HG02970 (cell line): ENCODE measurements around the gene BIRC6.

Experiments used
- ATAC-seq: cut with Tn5 transposase; IDR thresholded peaks from one replicate; pipeline ENCODE4 v1.9.1; 2021; ENCODE audit warnings: mild to moderate bottlenecking, moderate library complexity, moderate number of reproducible peaks; ENCODE audit not compliant: unreplicated experiment, low FRiP score

The BIRC6 gene

DNA sequence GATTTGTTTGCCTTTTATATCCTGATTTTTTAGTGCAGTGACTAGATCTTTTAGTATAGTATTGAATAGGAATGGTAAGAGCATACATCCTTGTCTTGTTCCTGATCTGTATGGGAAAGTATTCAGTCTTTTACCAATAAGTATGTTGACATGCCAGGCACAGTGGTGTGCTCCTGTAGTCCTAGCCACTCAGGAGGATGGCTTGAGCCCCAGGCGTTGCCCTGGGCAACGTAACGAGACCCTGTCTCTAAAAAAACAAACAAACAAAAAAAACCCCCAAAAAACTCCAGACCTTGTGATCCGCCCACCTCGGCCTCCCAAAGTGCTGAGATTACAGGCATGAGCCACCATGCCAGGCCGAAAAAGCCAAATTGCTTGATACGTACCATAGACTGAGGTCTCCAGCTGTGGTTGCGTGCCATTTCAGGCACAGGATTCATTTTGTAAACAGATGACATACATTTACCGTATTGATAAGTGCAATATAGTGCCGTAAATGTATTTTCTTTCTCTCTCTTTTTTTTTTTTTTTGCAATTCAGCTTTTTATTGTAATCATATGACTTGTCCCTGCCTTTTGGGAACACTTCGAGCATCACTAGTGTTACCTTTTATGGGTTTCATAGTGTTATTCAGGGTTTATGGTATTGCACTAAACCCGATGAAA lies 18.5 kb downstream of the BIRC6 start:
- ATAC-seq = no peak

- ATAC-seq = no peak
These were observed 19.9 kb downstream of the BIRC6 start for GRCh38 chr2:32376756-32377155.

DNA sequence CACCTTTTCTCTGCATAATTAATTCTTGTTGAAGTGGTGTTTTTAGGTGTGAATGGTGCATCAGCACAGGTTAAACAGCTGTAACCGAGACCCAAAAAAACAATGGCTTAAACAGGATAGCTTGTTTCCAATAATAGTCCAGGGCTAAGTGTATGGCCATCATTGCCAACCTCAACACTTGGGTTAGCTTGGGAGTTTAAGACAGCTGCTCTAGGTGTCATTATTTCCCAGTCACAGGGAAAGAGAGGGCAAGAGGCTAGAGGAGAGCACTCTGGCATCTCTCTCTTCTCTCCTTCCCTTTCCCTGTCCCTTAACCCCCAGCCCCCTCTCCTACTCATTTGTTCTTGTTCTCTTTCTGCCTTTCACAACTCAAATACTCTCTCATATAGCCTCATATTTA lies 21.1 kb downstream of the BIRC6 start:
- no peak for ATAC-seq

GRCh38 chr2:32379352-32379751 lies 22.5 kb downstream of the BIRC6 start:
- no peak for ATAC-seq

DNA sequence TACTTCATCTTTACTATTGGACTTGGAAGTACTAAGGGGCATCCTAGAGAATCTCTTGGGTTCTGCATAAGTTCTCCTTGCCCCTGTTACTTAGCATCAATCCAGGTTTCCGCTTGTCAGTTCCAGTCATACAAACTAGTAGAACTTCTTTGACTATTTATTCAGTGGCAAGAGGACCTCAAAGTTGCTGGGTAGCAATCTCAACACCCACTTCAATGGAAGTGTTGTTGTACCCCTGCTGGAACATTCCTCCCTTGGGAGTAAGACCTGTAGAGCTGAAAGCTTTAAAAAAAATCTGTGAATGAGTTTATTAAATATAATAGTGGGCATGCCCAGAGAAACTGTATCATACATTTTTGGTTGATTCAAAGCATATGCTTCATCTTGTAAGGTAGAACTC lies 27.0 kb downstream of the BIRC6 start:
- ATAC-seq = no peak

GRCh38 chr2:32384529-32384928 lies 27.7 kb downstream of the BIRC6 start:
- no peak for ATAC-seq

GRCh38 chr2:32386739-32387138 lies 29.9 kb downstream of the BIRC6 start:
- ATAC-seq = no peak

GRCh38 chr2:32399221-32399620 lies 42.4 kb downstream of the BIRC6 start:
- no peak for ATAC-seq

DNA sequence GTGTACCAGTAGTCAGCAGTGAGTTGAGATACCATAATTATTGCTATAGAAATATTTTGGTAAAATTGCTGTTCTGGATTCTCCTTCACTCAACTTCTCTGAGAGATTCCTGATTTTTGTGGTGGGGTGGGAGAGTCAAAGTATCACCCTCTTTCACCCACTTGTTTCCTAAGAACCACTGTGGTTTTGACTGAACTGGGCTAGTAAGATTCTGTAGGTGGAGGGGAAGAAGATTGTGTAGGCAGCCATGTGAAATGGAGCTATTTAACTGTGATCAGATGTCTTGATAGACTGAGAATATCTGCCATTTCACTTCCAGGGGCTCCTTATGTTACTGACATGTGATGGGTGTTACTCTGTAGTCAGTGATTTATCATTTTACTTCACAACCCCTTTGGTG lies 45.3 kb downstream of the BIRC6 start:
- no peak for ATAC-seq

- ATAC-seq = no peak
These were observed 47.0 kb downstream of the BIRC6 start for GRCh38 chr2:32403782-32404181.

DNA sequence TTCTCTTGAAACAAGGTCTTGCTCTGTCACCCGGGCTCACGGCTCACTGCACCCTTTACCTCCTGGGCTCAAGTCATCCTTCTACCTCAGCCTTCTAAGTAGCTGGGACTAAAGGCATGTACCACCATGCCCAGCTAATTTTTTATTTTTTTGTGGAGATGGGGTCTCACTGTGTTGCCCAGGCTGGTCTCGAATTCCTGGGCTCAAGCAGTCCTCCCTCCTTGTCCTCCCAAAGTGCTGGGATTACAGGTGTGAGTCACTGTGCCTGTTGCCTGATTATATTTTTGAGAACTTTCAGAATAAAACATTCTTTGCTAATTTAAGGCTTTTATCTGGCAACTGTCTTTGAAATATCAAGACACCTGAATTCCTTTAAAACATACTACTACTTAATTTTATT lies 47.9 kb downstream of the BIRC6 start:
- ATAC-seq = no peak

DNA sequence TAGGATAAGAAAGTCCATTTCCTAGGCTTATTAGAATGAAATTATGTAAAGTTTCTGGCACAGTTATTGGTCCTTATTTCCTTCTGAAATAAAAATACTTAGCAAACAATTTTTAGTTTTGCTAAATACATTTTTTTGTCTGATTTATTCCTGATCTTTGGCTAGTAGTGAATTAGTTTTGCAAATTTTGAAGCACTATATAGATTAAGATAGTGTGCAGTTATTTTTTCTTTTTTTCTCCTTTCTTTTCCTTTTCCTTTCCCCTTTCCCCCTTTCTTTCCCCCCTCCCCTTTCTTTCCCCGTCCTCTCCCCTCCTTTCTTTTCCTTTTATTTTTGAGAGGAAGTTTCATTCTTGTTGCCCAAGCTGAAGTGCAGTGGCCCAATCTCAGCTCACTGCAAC lies 59.7 kb downstream of the BIRC6 start:
- no peak for ATAC-seq

DNA sequence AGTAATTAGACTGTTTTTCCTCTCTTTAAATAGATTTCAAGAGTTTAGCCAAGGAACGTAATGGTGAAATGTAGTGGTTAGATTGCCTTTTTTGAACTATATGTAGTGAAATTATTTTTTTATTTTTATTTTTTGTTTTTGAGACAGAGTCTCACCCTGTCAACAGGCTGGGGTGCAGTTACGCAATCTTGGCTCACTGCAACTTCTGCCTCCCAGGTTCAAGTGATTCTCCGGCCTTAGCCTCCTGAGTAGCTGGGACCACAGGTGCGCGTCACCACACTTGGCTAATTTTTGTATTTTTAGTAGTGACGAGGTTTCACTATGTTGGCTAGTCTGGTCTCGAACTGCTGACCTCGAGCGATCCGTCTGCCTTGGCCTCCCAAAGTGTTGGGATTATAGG lies 60.8 kb downstream of the BIRC6 start:
- no peak for ATAC-seq

GRCh38 chr2:32418778-32419177 lies 62.0 kb downstream of the BIRC6 start:
- ATAC-seq = no peak

GRCh38 chr2:32422133-32422532 lies 65.3 kb downstream of the BIRC6 start:
- no peak for ATAC-seq

- no peak for ATAC-seq
These were observed 66.7 kb downstream of the BIRC6 start for GRCh38 chr2:32423536-32423935.

- ATAC-seq = no peak
These were observed 67.9 kb downstream of the BIRC6 start for GRCh38 chr2:32424739-32425138.

DNA sequence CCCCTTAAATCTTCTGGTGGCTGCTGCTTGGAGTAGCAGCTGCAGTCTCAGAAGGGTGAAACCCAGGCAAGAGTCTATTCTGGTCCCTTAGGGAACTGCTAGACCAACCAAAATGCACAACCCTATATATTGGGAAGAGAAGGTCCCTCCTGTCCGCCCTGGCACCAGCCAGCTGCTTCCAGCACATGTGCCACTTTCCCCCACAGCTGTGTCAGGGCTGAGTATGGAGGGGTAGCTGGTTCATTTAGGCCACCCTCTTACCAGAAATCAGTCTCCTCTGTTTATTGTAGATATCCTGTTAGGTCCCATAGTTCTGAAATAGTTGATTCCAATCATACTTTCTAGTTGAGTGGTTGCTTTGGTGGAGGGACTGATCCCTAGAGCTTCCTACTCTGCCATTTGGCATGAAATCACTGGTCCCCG lies 68.9 kb downstream of the BIRC6 start:
- no peak for ATAC-seq

DNA sequence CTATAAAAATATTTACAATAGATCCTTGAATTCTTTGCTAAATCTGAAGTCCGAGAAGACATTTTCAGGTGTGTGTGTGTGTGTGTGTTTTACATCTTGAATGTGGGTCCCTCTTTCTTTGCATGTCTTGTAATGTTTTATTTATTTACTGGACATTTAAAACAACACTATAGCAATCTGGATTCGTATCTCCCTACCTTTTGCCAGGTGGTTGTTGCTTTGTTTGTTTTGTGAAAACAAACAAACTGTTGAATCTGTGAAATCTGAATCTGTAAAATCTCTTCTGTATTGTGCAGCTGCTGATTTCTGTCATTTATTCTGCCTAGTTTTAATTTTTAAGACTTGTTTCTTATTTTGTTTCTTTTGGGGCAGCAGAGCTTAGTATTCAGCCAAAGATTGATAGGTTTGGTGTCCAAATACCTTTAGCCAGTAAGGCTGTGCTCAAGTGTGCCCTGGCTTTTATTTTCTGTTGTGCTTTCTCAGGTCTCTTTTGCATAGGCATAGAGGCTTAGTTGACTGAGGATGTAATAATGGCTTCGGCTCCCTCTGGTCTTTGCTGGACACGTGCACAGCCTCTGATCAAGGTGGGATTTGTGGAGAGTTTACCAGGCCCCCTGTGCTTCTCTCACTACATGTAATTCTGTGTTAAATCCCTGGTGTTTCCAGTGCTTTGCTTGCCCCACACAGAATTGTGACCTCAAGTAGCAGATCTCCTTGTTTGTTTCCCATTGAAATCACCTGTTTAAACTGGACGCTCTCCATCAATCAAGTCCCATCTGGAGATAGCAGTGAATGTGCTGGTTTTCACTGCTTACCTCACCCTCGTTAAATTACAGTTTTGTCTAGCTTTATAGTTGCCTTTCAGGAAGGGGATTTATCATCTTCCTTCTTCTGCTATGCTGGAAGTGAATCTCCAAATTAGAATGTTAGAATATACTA lies 71.1 kb downstream of the BIRC6 start:
- ATAC-seq = no peak

- no peak for ATAC-seq
These were observed 74.0 kb downstream of the BIRC6 start for GRCh38 chr2:32430804-32431203.

DNA sequence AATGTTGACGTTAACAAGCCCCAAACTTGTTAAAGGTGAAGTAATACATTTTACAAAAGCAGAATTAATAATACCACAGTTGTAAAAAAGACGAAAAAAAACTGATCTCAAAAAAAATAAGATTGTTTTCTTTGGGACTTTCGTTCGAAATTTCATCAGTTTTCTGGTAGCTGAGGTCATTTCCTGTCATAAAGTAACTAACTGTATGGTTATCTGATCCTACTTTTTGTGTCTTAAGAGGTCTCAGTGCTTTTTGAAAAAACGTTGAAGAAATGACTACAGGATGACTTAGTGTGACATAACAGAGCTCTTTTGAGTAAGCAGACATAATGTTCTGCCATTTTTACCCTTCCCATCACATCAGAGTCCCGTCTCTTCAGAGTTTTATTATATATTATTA lies 79.3 kb downstream of the BIRC6 start:
- no peak for ATAC-seq

DNA sequence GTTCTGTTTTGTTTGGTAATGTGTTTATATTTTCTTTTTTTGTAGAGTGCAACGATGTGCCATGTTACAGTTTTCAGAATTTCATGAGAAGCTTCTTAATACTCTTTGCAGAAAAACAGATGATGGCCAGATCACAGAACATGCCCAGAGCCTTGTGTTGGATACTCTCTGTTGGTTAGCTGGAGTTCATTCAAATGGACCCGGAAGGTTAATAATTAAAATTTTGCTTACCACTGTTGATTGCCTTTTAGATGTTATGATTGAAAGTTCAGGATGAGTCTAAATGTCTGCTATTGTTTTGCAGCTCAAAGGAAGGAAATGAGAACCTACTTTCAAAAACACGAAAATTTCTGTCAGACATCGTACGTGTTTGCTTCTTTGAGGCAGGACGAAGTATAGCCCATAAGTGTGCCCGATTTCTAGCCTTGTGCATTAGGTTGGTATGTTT lies 85.2 kb downstream of the BIRC6 start:
- ATAC-seq = no peak
